Sciatic nerve (tissue), 2 donors: ENCODE measurements around the gene RMI2. TPM values are rescaled to one million over a fixed set of nuclear protein-coding genes. Genes with fewer than 3 reads are reported as not detected.

ENCODE experiments used
- ATAC-seq: fragments of 200-7000 bp; cut with Tn5 transposase; one replicate; pipeline ENCODE4 v1.9.1; 2020; ENCODE audit warnings: mild to moderate bottlenecking, moderate library complexity
- DNase-seq: peaks from one replicate; pipeline ENCODE4 v3.0.0-alpha.2; 2020; ENCODE audit warnings: low spot score
- intact Hi-C: fragments of 100-400 bp; cut with DNase I; formaldehyde crosslinking; loops from one replicate; pipeline ENCODE4 v1.14.2; 2022
- total RNA-seq: library from RNA; stranded (reverse); fragmentation: NEBNext Ultra II Directional; extraction: Animal tissue kit (Norgen Biotek cat#: 25700); gene quantifications from one replicate; pipeline ENCODE4 v1.2.1, GENCODE V29; 2021
- donor health status: DM: no; HTN: no; CAD: no.
- donor health status: DM: no; HTN: no; CAD: no.

The RMI2 gene
- total RNA-seq, 1 donor from 2014 or later, result 1.5 TPM

GRCh38 chr16:11326084-11326736 is 19.0 kb upstream of the RMI2 start:
- intact Hi-C loops, result no loop called here
- ATAC-seq (no peak), DNase-seq (no peak)

GRCh38 chr16:11326737-11327276 is 18.5 kb upstream of the RMI2 start:
- ATAC-seq (no peak), DNase-seq (no peak)
- intact Hi-C loops, result no loop called here

GRCh38 chr16:11327277-11328171 is 17.7 kb upstream of the RMI2 start:
- ATAC-seq (no peak), DNase-seq (no peak)
- intact Hi-C loops, result no loop called here

GRCh38 chr16:11328172-11329070 is 16.8 kb upstream of the RMI2 start:
- no peak for DNase-seq
- ATAC-seq, result peak; percentile 86
- intact Hi-C loops, result no loop called here

GRCh38 chr16:11329071-11329491 is 16.2 kb upstream of the RMI2 start:
- ATAC-seq, result peak; percentile 27
- intact Hi-C loops, result no loop called here
- no peak for DNase-seq

GRCh38 chr16:11329891-11330290 is 15.4 kb upstream of the RMI2 start:
- intact Hi-C loops, result no loop called here
- ATAC-seq (no peak), DNase-seq (no peak)

- ATAC-seq (no peak), DNase-seq (no peak)
- intact Hi-C loops, result no loop called here
Measured at GRCh38 chr16:11330526-11331237, 14.6 kb upstream of the RMI2 start.

- DNase-seq (no peak), ATAC-seq (no peak)
- intact Hi-C loops, result no loop called here
Measured at GRCh38 chr16:11331967-11332366, 13.3 kb upstream of the RMI2 start.

- intact Hi-C loops, result no loop called here
- DNase-seq, result no peak
- no peak for ATAC-seq
Measured at GRCh38 chr16:11333010-11333409, 12.2 kb upstream of the RMI2 start.

- no peak for ATAC-seq
- DNase-seq, result no peak
- intact Hi-C loops, result no loop called here
Measured at GRCh38 chr16:11333702-11334101, 11.6 kb upstream of the RMI2 start.

GRCh38 chr16:11334831-11335404 is 10.3 kb upstream of the RMI2 start:
- no peak for DNase-seq
- intact Hi-C loops, result no loop called here
- ATAC-seq, result no peak

- ATAC-seq (no peak), DNase-seq (no peak)
- intact Hi-C loops, result no loop called here
Measured at GRCh38 chr16:11339075-11339474, 6.2 kb upstream of the RMI2 start.

GRCh38 chr16:11340710-11341109 is 4.5 kb upstream of the RMI2 start:
- no peak for ATAC-seq
- intact Hi-C loops, result loop anchor here (10.0 kb wide), 1 partner anchor 86 kb away; the partner anchor contains the start of gene SOCS1

GRCh38 chr16:11341371-11341770 is 3.9 kb upstream of the RMI2 start:
- no peak for ATAC-seq
- intact Hi-C loops, result loop anchor here (10.0 kb wide), 1 partner anchor 87 kb away; the partner anchor contains the start of gene SOCS1
- DNase-seq, result no peak

More at GRCh38 chr16:11340710-11341109, 4.5 kb upstream of the RMI2 start:
- no peak for DNase-seq

- intact Hi-C loops, result loop anchor here (10.0 kb wide), 1 partner anchor 87 kb away; the partner anchor contains the start of gene SOCS1
- no peak for ATAC-seq
- DNase-seq, result no peak
Measured at GRCh38 chr16:11342021-11342855, 3.0 kb upstream of the RMI2 start.

GRCh38 chr16:11346700-11347319 is 1.6 kb downstream of the RMI2 start:
- ATAC-seq (no peak), DNase-seq (no peak)
- intact Hi-C loops, result loop anchor here (10.0 kb wide), 1 partner anchor 92 kb away; the partner anchor contains the start of gene SOCS1
